HG03460 (cell line): ENCODE measurements around the gene CDCP1.
"Not testable (repeated sequence)": the region's sequence is repeated elsewhere in the genome, so short reads cannot be mapped to it uniquely, and the experiment has no call there.

ENCODE experiments used
- ATAC-seq: cut with Tn5 transposase; IDR thresholded peaks from one replicate; pipeline ENCODE4 v1.9.1; 2021; ENCODE audit not compliant: unreplicated experiment

Gene CDCP1

DNA sequence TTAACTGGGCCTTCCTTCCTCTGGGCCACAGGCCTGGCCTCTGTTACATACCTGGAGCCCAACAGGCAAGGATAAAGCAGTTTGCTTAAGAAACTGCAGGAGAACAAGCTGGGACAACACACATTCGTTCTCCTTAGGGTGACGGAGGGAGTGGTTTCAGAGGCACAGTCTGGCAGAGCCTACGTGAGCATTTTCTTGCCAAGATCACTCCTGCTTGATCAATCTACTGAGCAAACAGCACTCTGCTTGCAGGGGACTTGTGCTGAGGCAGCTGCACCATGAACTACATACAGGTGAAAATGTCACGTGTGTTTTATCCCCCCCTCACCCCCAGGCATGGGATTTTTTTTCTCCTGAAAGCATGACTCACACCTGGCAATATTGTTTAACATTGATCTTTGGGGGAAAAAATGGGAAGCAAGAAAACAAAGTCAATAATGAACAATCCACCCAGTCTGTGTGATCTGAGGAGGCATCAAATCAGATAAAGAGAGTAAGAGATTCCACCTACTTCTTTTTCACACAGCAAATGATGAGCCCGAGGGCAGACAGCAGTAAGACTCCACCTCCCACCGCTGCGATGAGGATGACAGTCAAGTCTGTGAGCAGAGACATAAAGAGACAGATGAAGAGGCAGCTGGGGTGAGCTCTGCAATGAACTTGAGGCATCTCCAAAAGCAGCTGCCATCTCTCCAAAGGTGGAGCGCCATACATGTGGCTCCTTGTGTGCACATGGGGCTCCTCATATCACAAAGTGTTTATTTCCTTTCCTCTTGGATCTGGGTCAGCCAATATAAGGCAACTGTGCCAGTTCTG is 57.4 kb downstream of the CDCP1 start:
- no peak for ATAC-seq

DNA sequence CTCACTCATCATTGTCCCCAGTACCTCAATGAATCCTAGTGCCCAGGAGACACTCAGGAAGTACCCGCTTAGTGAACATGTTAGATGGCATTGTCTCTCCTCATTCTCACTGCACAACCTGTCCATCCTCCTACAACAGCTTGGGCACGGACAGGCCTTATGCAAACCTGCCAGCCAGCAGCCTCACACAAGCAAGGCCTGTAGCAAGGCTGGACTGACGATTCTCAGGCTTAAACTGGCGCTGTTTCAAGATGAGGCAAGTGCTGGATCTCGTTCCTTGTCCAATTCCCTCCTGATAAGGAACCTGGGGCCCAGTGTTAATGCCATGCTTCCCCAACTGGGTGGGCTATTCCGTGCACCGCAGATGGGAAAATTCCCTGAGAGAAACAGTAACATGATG is 59.0 kb downstream of the CDCP1 start:
- no peak for ATAC-seq

DNA sequence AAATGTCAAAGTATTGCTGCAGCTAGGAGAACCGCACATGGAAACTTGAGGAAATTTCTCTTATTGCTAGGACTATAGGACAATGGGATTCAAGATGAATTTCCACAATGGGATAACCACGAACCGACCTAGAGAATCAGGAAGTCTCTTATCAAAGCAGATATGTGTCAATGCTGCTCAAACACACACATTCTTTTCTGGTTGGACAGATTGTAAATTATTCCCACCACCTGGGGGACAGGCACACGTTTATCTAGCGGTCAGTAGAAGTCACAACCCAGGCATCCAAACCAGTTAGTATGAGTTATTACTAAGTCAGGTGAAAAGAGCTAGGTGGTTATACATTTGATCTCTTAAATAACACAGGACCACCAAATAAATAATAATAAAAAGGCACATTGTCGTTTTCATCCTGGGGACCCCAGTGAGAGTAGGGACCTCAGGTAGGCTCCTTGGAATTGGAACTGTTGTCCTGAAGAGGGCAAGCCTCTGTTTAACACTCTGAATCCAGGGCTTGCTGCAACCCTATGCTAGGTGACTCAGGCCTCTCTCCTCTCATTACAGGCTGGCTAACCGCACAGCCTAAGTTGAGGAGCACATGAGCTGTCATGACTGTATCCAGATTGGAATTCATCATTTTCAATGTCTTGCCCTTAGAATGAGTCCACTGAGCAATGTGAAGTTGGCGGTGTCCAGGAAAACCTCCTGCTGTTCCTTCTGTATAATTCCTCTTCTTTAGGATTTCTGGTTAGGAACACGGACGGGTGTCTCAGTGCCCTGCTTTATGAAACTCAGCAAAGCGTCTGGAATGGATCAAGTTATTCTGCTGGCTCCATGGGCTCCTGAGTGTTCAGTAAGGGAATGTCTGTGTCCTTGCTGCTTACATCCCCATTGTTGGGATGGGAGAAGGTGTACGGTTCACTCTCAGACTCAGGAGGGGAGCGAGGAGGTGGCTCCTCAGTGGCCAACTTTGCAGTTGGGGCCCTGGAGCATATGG is 61.1 kb downstream of the CDCP1 start:
- no peak for ATAC-seq

DNA sequence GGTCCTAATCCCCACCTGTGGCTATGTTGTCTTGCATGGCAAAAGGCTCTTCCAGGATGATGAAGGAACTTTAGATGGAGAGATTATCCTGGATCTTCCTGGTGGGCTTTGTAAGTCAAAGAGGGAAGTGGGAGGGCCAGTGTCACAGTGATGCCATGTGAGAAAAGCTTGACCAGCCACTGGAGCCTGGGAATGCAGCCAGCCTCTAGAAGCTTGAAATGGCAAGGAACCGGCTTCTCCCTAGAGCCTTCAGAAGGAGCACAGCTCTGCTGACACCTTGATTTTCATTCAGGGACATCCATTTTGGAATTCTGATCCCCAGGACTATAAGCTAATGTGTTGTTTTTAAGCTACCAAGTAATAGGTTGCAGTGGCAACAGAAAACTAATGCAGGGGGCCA is 61.8 kb downstream of the CDCP1 start:
- ATAC-seq, result no peak

DNA sequence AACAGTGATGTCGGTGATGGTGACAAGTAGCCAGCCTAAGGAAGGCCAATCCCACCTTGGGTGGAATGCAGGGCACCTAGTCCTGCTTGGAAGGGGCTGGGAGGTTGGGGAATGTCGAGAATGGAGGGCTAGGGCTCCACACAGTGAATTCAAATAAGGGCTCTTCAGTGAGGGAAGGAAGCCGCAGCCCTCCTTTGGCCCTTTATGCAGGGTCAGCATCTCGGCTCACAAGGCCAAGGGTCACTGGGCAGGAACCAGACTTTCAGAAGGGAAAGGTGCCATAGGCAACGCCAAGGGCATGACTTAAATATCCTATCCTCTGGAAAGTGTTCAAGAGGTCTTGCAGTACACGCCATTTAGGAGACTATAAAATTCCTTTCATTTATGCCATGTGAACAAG is 63.2 kb downstream of the CDCP1 start:
- ATAC-seq, result no peak

DNA sequence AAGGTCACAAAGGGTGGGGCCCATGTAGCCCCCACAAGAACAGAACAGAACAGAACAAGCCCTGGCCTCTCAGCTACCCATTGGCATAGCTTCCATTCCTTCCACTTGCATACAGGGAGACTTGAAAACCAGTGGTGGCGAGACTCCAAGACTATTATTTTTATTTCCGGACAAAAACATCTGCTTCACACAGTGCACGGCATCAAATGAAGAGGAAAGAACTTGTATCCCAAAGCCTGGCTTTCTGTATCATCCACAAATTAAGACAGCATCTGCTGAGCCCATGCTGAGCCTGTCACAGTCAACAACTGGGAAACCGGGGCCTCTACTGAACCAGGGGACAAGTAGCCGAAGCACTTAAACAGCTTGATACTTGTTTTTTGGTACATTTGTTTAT is 64.0 kb downstream of the CDCP1 start:
- no peak for ATAC-seq

DNA sequence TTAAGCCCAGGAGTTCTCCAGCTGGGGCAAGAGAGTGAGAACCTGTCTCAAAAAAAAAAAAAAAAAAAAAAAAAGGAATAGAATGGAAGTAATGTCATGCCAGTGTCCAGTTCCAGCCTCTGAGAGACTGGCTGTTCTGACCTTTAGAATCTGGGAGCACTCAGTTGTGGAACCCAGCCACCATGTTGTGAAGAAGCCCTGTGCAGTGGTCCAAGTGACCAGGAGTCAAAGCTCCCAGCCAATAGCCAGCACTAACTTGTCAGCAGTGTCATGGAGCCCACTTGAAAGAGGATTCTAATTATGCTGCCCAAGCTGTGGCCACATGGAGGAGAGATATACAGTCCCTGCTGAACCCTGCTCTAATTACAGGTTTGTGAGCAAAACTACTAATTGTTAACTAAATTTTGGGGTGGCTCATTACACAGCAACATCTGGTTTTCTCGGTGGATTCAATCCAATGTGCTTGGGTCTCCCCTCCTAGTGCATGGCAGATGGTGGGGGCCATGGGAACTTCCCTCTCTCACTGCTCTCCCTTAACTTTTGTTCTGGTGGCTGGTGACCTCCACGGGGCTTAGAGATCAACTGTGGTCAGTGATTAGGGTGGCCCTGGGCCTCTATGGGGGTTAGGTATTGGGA is 64.6 kb downstream of the CDCP1 start:
- no peak for ATAC-seq

DNA sequence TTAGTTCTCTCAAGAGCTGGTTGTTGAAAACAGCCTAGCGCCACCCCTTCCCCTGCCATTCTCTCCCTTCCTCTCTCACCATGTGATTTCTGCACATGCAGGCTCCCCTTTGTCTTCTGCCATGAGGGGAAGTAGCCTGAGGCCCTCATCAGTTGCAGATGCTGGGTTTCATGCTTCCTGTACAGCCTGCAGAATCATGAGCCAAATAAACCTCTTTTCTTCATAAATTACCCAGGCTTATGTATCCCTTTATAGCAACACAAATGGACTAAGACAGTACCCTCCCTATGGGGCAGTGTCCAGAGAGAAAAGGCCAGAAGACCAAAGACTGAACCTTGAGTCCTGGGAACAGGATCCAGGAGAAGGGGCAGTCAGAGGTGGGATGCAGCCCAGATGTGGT is 65.4 kb downstream of the CDCP1 start:
- ATAC-seq, result no peak

DNA sequence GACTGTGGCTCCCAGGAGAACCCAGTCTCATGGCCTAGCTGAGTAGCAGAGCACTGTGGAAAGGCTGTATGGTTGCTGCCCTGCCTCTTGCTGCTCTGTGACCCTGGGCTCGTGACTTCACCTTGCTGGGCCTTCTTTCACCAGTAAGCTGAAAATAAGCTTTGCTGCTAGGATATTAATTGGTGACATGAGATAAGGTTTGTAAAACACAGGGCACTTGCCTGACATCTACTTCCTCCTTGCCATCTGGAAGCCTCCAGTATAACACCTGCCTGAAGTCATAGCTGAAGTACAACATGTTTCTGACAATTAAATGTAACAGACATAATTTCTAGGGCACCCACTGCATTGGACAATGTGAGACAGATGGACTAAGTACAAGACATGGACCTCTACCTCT is 66.5 kb downstream of the CDCP1 start:
- ATAC-seq, result no peak

DNA sequence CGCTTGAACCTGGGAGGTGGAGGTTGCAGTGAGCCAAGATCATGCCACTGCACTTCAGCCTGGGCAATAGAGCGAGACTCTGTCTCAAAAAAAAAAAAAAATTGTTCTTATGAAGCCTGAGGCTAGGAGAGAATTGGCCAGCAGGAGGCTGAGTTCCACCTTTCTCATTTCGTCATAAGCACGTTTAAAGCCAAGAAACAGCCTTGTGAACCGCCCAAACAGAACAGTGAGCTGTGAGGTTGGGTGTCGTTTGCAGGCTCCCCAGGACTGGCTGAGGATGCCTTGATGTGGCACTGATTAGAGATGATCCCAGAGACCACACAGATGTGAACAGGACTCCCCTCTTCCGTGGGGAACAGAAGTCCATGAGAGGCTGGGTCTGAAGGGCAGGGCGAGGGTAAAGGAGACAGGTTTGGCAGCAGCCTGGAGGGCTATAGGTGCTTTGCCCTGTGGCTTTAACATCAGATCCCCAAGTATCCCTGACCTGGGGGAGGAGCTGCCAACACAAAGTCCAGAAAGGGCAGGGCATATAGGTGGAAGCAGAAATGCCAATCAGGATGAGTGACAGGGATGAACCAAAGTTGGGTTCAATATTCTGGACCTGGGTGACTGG is 67.2 kb downstream of the CDCP1 start:
- ATAC-seq, result no peak

DNA sequence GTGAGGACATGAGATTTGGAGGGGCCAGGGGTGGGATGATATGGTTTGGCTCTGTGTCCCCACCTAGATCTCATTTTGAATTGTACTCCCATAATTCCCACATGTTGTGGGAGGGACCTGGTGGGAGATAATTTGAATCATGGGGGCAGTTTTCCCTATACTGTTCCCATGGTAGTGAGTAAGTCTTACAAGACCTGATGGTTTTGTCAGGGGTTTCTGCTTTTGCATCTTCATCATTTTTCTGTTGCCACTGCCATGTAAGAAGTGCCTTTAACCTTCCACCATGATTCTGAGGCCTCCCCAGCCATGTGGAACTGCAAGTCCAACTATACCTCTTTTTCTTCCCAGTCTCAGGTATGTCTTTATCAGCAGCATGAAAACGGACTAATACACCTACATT is 67.9 kb downstream of the CDCP1 start:
- ATAC-seq, result not testable (repeated sequence)

DNA sequence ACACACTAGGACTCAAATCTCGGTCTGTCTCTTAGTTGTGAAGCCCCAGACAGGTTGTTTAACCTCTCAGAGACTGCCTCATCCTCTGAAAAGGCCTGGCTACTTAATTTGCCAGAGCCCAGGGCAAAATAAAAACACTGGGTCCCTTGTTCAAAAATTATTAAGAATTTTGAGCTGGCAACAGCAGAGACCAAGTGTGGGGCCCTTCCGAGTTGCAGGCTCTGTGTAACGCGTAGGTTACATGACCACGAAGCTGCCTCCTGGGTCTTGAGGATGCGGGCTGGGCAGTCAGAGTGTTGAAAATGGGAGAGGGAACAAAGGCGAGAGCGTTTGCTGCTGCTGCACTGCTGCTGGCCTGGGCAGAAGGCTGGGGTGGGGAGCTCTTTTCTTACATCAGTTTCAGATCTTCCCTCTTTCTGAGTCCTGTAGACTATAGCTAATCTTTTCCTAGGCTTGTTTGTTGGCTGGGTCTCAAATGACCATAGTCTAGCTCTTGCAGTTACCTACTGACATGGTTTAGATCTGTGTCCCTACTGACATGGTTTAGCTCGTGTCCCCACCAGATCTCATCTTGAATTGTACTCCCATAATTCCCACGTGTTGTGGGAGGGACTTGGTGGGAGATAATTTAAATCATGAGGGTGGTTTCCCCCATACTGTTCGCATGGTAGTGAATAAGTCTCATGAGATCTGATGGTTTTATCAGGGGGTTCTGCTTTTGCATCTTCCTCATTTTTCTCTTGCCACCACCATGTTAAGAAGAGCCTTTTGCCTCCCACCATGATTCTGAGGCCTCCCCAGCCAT is 70.2 kb downstream of the CDCP1 start:
- no peak for ATAC-seq

DNA sequence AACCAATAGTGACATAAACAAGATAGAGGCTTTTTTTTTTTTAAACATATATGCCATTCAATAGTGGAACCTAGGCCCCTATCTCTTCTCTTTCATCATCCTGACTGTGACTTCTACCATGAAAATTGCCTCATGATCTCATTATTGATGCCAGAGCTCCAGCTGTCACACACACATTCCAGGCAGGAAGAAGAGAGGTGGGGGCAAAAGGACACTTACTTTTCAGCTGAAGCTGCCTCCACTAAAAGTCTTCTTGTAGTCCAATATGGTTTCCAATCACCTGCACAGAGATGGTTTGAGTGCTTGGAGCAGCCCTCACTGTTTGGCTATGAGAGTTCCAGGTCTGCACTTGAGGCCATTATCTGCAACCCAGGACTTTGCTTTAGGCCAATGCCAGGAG is 75.1 kb downstream of the CDCP1 start:
- ATAC-seq, result no peak

DNA sequence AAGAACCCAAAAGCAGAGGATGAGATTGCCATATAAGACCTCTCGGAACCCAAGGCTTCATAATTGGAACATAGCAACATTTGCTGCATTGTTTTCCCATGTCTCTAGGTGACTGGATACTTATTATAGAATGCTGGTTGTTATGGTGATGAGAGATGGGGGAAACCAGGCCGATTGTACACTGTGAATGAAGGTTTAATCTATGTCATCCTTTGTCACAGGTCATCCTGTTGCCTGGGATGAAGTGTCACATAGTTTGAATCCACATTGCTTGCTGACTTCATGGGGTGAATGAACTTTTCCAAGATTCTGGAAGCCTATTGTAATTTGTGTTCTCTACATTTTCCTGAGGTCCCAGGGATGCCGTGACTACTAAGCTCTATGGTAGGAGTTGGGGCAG is 78.2 kb downstream of the CDCP1 start:
- ATAC-seq, result no peak

DNA sequence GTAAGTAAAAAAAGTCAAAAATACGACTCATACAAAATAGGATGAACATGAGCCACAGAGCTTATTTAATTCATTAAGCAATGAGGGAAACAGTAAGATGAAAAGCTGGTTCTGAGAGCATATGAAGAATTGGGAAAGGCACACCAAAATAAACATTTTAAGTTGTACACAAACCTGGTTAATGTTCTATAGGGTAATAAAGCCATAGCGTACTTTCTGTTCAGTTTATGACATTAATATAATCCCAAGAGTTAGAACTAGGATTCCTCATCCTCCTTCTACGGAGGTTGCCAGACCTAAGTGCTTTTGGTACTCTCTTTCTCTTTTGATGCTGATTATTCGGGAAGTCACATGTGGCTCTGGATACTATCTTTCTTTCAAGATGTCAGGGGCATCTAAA is 78.7 kb downstream of the CDCP1 start:
- ATAC-seq, result no peak

DNA sequence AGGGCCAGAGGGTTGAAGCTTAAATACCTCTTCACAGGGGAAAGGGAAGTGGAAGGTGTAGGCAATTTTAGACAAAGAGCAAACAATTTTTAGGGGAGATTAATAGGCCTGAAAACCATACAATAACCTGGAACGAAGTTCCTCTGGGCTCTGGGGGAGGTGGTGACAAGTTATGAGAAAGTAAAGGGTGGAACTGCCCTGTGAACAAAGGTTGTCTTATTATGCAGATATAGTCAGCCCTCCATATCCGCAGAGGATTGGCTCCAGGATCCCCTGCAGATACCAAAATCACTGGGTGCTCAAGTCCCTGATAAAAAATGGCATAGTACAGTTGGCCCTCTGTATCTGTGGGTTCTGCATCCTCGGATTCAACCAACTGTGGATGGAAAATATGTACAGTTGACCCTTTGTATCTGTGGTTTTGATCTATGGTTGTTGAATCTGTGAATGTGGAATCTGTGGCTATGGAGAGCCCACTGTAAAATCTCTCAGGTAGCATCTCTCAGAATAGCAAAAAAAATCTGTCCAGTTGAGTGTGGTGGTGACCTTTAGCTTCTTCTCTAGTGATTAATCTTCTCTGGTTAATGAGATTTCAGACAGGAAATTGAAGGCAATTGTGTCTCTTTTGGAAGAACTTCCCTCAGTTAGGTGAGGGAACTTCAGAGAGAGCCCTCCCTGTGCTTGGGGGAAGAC is 79.9 kb downstream of the CDCP1 start:
- ATAC-seq, result no peak

DNA sequence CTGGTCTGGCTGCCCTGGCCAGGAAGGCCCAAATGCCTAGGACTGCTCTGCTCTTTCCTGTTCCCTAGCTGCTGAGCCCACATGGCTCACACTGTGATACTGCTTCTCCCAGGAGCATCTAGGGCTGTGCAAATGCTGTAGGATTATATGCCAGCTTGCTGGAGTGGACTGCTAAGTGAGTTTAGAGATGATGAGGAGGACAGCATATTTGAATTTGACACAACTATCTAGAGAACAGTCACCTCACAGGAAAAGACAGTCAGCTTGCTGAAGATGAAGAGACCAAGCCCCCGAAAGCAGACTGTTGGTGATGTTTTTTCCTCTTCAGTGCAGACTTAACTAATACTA is 80.8 kb downstream of the CDCP1 start:
- ATAC-seq, result no peak

DNA sequence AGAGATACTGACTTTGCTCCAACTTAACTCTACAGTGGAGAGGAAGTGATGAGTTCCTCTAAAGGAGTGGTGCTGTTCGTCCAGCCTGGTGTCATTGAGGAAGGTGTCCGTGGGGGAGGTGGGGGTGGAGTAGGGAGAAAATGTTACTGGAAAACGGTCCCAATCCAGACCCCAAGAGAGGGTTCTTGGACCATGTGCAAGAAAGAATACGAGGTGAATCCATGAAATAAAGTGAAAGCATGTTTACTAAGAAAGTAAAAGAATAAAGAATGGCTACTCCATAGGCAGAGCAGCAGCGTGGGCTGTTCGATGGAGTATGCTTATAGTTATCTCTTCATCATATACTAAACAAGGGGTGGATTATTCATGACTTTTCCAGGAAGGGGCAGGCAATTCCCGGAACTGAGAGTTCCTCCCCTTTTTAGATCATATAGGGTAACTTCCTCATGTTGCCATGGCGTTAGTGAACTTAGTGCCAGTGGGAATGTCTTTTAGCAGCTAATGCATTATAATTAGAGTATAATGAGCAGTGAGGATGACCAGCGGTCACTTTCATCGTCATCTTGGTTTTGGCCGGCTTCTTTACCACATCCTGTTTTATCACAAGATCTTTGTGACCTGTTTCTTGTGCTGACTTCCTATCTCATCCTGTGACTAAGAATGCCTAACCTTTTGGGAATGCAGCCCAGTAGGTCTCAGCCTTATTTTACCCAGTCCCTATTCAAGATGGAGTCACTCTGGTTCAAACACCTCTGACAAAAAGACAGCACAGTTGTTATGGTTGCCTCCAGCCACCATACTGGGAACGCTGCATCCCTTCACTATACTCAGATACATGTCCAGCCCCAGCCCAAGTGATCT is 81.4 kb downstream of the CDCP1 start:
- ATAC-seq, result no peak

DNA sequence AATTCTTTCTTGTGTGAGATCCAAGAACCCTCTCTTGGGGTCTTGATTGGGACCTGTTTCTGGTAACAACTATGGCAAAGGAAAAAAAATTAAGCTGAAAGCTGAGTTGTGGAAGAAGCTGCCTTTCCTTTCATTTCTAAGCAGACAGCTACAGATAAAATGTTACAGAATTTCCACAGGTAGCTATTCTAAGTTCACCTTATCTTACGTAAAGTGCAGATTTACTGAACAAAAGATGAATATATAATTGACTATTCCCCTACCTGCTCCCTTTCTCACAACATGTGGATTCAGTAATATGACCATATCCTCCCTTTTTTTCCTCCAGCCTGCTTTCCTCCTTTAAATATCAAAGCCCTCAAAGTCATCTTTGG is 83.5 kb downstream of the CDCP1 start:
- ATAC-seq, result no peak
